WERI-Rb-1 (cell line): ENCODE data around the gene LTN1.

Source experiments
- DNase-seq: peaks from one replicate; pipeline ENCODE4 v3.0.0-alpha.2; 2020
- H3K27ac ChIP-seq: fragments of 250-450 bp; sonication (Bioruptor Pico); 2 replicates; pipeline ENCODE4 v1.5.1; 2020; ENCODE audit warnings: mild to moderate bottlenecking, moderate library complexity
- H3K27me3 ChIP-seq: fragments of 250-450 bp; sonication (Bioruptor Pico); 2 replicates; pipeline ENCODE4 v1.5.1; 2021; ENCODE audit warnings: mild to moderate bottlenecking, low read depth, moderate library complexity; ENCODE audit not compliant: insufficient read depth, severe bottlenecking
- H3K36me3 ChIP-seq: fragments of 250-450 bp; sonication (Bioruptor Pico); 2 replicates; pipeline ENCODE4 v1.5.1; 2020; ENCODE audit warnings: mild to moderate bottlenecking, moderate library complexity
- H3K4me3 ChIP-seq: 2 replicates; pipeline ENCODE4 v1.5.1; 2011; ENCODE audit warnings: low read depth, mild to moderate bottlenecking, control low read depth, low read length
- H3K9me3 ChIP-seq: fragments of 250-450 bp; sonication (Bioruptor Pico); 2 replicates; pipeline ENCODE4 v1.5.1; 2021; ENCODE audit warnings: mild to moderate bottlenecking, moderate library complexity; ENCODE audit not compliant: severe bottlenecking
- TF ChIP-seq, protein P1 (sequence below): IDR thresholded peaks from 2 replicates; pipeline ENCODE4 v1.5.1; 2011; ENCODE audit warnings: low read depth, mild to moderate bottlenecking, control low read depth, inconsistent platforms, low read length

Gene LTN1

DNA sequence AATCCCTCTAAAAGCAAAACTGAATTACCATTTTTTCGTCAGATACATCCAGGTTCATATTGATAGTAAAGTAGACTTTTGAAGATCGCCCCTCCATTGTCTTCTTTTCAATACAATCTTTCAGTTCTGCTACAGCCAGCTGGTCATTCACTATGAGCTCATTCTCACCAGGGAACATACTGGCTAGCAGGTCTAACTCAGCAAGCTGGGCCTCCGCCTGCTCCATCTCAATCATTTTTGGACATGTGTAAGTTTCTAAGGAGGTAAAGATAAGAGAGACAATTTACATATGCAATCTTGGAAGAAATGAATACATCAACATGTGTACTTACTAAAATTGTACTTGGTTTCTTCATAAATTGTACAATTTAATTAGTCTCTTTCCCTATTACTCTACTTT lies 15.7 kb upstream of the LTN1 start:
- no peak overlapping the region for H3K4me3 ChIP-seq
- no peak overlapping the region for H3K27ac ChIP-seq
- no peak for DNase-seq
- H3K9me3 ChIP-seq: no peaks in the 10 kb centered on the region
- peaks cover 3% of the 10 kb centered on the region; the same call in 1 of the 2 replicates for H3K36me3 ChIP-seq
- H3K27me3 ChIP-seq: no peaks in the 10 kb centered on the region
- TF ChIP-seq, protein P1, sequence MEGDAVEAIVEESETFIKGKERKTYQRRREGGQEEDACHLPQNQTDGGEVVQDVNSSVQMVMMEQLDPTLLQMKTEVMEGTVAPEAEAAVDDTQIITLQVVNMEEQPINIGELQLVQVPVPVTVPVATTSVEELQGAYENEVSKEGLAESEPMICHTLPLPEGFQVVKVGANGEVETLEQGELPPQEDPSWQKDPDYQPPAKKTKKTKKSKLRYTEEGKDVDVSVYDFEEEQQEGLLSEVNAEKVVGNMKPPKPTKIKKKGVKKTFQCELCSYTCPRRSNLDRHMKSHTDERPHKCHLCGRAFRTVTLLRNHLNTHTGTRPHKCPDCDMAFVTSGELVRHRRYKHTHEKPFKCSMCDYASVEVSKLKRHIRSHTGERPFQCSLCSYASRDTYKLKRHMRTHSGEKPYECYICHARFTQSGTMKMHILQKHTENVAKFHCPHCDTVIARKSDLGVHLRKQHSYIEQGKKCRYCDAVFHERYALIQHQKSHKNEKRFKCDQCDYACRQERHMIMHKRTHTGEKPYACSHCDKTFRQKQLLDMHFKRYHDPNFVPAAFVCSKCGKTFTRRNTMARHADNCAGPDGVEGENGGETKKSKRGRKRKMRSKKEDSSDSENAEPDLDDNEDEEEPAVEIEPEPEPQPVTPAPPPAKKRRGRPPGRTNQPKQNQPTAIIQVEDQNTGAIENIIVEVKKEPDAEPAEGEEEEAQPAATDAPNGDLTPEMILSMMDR: no peak

DNA sequence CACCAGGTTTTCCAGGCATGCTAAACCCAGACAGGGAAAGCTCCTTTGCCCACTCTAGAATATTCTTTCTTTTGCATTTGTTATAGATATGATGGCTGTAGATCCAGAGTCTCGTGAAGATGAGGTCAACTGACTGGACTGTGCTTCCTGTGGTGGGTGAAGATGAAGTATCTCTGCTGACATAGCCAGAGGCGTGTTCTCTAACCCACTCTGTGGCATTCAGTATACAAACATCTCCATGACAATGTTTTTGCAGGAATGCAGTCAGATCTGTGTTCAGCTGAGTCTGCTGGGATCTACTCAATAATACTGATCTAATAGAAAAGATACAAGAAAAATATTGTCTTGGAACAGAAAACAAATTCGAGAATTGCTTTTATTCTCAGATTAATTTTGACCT lies 15.1 kb upstream of the LTN1 start:
- Histone ChIP-seq H3K9me3 (no peaks in the 10 kb centered on the region), H3K27me3 (no peaks in the 10 kb centered on the region), H3K36me3 (peaks cover 3% of the 10 kb centered on the region; the same call in 1 of the 2 replicates), H3K4me3 (no peak overlapping the region), H3K27ac (no peak overlapping the region)
- DNase-seq: no peak
- TF ChIP-seq, protein P1: no peak

DNA sequence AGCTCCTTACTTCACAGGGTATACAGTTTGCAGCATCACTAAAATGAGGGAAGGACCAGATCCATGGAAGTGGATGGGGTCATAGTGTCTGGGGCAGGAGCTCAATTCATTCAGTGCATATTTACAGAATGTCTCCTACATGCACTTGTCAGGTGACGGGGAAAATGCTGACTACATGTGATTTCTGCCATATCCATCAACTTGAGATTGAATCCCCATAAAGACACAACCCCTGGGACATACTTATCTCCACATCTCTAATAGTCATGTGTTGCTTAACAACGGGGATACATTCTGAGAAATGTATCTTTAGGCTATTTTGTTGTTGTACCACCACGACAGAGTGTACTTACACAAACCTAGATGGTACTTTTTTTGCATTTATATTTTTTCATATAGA lies 14.5 kb upstream of the LTN1 start:
- Histone ChIP-seq H3K4me3 (no peak overlapping the region), H3K36me3 (peaks cover 3% of the 10 kb centered on the region; the same call in 1 of the 2 replicates), H3K9me3 (no peaks in the 10 kb centered on the region), H3K27ac (no peak overlapping the region), H3K27me3 (no peaks in the 10 kb centered on the region)
- TF ChIP-seq, protein P1: no peak
- DNase-seq: no peak

DNA sequence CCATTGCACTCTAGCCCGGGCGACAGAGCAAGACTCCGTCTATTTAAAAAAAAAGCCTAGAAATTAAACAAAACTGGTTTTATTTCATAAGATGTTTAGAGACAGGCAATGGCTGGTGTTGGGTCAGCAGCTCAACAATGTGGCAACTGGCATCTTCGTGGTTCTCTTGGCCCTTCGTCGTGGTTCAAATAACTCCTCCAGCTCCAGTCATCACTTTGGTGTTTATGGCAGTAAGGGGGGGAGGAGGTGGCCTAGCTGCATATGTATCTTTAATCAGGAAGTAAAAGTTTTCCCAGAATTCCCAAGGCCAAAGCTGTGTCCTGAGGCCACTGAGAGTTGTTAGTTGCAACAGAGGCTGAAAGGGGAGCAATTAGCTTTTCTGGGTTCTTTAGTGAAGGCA lies 13.0 kb upstream of the LTN1 start:
- no peak overlapping the region for H3K27ac ChIP-seq
- no peak overlapping the region for H3K4me3 ChIP-seq
- TF ChIP-seq, protein P1: no peak
- H3K9me3 ChIP-seq: no peaks in the 10 kb centered on the region
- no peak for DNase-seq
- no peaks in the 10 kb centered on the region for H3K27me3 ChIP-seq
- H3K36me3 ChIP-seq: peaks cover 3% of the 10 kb centered on the region; the same call in 1 of the 2 replicates

DNA sequence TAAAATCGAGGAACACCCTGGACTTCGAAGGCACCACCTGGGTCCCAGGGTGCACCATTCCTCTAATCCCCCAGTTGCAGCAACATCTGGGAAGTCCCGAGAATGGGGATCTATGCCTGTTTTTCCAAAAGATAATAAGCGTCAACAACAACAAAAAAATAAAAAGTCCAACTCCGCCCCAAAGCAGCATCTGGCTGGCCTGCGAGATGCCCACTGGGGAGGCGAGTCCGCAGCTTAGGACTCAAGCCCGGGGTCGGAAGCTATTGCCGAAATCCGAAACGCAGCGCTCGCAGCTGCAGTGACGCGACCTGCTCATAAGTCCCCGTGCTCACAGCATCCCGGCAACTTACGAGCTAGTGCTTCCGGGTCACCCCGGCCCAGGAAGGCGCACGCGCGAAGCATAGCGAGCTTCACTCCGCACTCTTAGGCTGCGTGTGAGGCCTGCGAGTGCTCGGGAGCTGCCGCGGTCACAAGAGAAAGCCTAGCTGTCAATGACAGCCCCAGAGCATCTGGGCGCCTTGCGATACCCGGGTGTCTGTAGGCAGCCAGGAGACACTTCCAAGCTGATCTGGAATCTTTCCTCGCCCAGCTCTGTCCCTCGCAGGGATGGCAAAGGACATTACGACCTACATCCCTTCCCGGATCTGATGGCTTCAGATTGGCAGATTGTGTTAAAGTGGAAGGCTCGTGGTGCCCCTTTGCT lies 9.9 kb upstream of the LTN1 start:
- H3K27me3 ChIP-seq: no peaks in the 10 kb centered on the region
- peak overlapping the region; percentile 82 for H3K27ac ChIP-seq
- no peaks in the 10 kb centered on the region for H3K9me3 ChIP-seq
- peak overlapping the region; percentile 80 for H3K4me3 ChIP-seq
- peak; percentile 98 for DNase-seq
- TF ChIP-seq, protein P1: no peak
- no peaks in the 10 kb centered on the region for H3K36me3 ChIP-seq

DNA sequence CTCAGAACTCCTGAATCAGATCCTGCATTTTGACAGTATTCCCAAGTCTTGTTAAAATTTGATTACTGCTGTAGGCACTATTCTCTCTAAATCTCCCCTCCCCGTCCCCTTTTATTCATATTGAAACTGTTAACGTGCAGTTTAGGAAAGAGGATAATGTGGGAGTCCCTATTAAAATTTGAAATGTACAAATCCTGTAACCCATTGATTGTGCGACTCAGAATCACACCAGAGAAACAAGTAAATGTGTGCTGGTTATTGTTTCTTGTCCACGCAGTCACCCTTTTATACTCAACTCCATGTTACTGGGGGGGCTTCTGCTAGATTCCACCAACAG lies 584 bp upstream of the LTN1 start:
- H3K4me3 ChIP-seq: peak overlapping the region; percentile 79
- no peaks in the 10 kb centered on the region for H3K27me3 ChIP-seq
- H3K36me3 ChIP-seq: peaks cover 8% of the 10 kb centered on the region
- H3K9me3 ChIP-seq: no peaks in the 10 kb centered on the region
- TF ChIP-seq, protein P1: no peak
- H3K27ac ChIP-seq: peak overlapping the region; percentile 80
- DNase-seq: no peak
